SU-DHL-6 (cell line): ENCODE measurements around the gene GGNBP2.

ENCODE experiments used
- H2AFZ ChIP-seq: fragments of 200-600 bp; sonication (generic); 2 replicates; pipeline ENCODE4 v1.6.1; 2014; ENCODE audit warnings: low read depth, mild to moderate bottlenecking, moderate library complexity, mixed read lengths, antibody characterized with exemption, low read length; ENCODE audit not compliant: severe bottlenecking
- H3F3A ChIP-seq: fragments of 200-600 bp; shearing (Covaris generic); 2 replicates; pipeline ENCODE4 v1.6.0; 2016; ENCODE audit warnings: antibody characterized with exemption, mild to moderate bottlenecking; ENCODE audit not compliant: insufficient read depth
- H3K27ac ChIP-seq: fragments of 200-600 bp; sonication (generic); 2 replicates; pipeline ENCODE4 v1.5.1; 2016; ENCODE audit warnings: low read depth, mild to moderate bottlenecking, low read length, moderate library complexity, mixed read lengths
- H3K27me3 ChIP-seq: fragments of 200-600 bp; sonication (generic), shearing (Covaris generic); 2 replicates; pipeline ENCODE4 v1.6.0; 2014; ENCODE audit warnings: mild to moderate bottlenecking, low read length
- H3K36me3 ChIP-seq: fragments of 200-600 bp; sonication (generic); 2 replicates; pipeline ENCODE4 v1.6.1; 2014; ENCODE audit warnings: mild to moderate bottlenecking, low read length, mixed read lengths
- H3K4me2 ChIP-seq: fragments of 300-600, 200-600 bp; shearing (Covaris generic), sonication (generic); 2 replicates; pipeline ENCODE4 v1.6.0; 2014; ENCODE audit warnings: low read length, low read depth, mild to moderate bottlenecking; ENCODE audit not compliant: poor library complexity, severe bottlenecking
- H3K4me3 ChIP-seq: fragments of 200-600 bp; sonication (generic); 2 replicates; pipeline ENCODE4 v1.5.1; 2014; ENCODE audit warnings: antibody characterized with exemption, low read length, mild to moderate bottlenecking, mixed read lengths; ENCODE audit not compliant: insufficient read depth, poor library complexity, severe bottlenecking
- H3K79me2 ChIP-seq: fragments of 200-600 bp; sonication (generic); 2 replicates; pipeline ENCODE4 v1.6.1; 2014; ENCODE audit warnings: mild to moderate bottlenecking, low read length, moderate library complexity; ENCODE audit not compliant: insufficient read depth
- H3K9ac ChIP-seq: fragments of 200-600 bp; sonication (generic); 2 replicates; pipeline ENCODE4 v1.7.0; 2014; ENCODE audit warnings: mild to moderate bottlenecking, low read length
- H3K9me2 ChIP-seq: fragments of 200-600 bp; sonication (generic); replicated peaks from 2 replicates; pipeline ENCODE4 v1.6.1; 2014; ENCODE audit warnings: low read length; ENCODE audit not compliant: insufficient read depth
- H3K9me3 ChIP-seq: fragments of 200-600 bp; sonication (generic); 2 replicates; pipeline ENCODE4 v1.6.1; 2014; ENCODE audit warnings: low read length, mixed read lengths; ENCODE audit not compliant: insufficient read depth
- H4K20me1 ChIP-seq: fragments of 200-600 bp; sonication (generic); 2 replicates; pipeline ENCODE4 v1.6.1; 2014; ENCODE audit warnings: low read depth, mild to moderate bottlenecking, antibody characterized with exemption, low read length, moderate library complexity, mixed read lengths
- EZH2phosphoT487 ChIP-seq: fragments of 200-600 bp; sonication (generic), shearing (Covaris generic); conservative IDR thresholded peaks from 2 replicates; pipeline ENCODE4 v1.6.1; 2018; ENCODE audit warnings: mild to moderate bottlenecking, antibody characterized with exemption, low read length, moderate library complexity, mixed read lengths
- TF ChIP-seq, protein P1 (sequence below): fragments of 200-600 bp; sonication (generic); IDR thresholded peaks from one replicate; pipeline ENCODE4 v1.5.1; 2017; ENCODE audit warnings: antibody characterized with exemption, mild to moderate bottlenecking, low read length, moderate library complexity; ENCODE audit not compliant: insufficient read depth, poor library complexity, severe bottlenecking

The GGNBP2 gene

DNA sequence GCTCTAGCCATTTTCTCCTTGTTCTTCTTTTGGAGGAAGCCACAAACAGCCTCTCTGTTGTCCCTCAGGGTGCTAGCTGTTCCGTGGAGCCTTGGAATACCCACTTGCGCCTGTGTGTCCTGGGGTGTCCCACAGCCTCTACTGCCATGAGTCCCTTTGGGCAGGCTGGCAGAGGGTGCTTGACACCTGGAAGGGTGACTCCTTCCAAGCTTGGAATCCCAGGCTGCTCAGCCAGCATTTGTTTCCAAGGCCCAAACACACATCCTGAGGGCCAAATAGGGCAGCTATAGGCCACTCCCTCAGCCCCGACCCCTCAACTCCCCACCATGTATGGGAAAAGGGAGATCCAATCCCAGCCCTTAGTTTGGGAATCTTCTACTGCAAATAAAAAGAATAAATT is 43.4 kb upstream of the GGNBP2 start:
- no peaks in the 10 kb centered on the region for H4K20me1 ChIP-seq
- no peak overlapping the region for H2AFZ ChIP-seq
- H3K79me2 ChIP-seq: no peaks in the 10 kb centered on the region
- H3F3A ChIP-seq: no peaks in the 10 kb centered on the region
- H3K9me3 ChIP-seq: no peaks in the 10 kb centered on the region
- no peaks in the 10 kb centered on the region for H3K9me2 ChIP-seq
- TF ChIP-seq EZH2phosphoT487: no peak
- TF ChIP-seq, protein P1, sequence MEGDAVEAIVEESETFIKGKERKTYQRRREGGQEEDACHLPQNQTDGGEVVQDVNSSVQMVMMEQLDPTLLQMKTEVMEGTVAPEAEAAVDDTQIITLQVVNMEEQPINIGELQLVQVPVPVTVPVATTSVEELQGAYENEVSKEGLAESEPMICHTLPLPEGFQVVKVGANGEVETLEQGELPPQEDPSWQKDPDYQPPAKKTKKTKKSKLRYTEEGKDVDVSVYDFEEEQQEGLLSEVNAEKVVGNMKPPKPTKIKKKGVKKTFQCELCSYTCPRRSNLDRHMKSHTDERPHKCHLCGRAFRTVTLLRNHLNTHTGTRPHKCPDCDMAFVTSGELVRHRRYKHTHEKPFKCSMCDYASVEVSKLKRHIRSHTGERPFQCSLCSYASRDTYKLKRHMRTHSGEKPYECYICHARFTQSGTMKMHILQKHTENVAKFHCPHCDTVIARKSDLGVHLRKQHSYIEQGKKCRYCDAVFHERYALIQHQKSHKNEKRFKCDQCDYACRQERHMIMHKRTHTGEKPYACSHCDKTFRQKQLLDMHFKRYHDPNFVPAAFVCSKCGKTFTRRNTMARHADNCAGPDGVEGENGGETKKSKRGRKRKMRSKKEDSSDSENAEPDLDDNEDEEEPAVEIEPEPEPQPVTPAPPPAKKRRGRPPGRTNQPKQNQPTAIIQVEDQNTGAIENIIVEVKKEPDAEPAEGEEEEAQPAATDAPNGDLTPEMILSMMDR: no peak
- H3K27ac ChIP-seq: no peak overlapping the region
- no peaks in the 10 kb centered on the region for H3K27me3 ChIP-seq
- H3K4me2 ChIP-seq: no peak overlapping the region
- H3K9ac ChIP-seq: no peak overlapping the region
- no peak overlapping the region for H3K4me3 ChIP-seq
- H3K36me3 ChIP-seq: no peaks in the 10 kb centered on the region

GRCh38 chr17:36501963-36502362 is 42.8 kb upstream of the GGNBP2 start:
- TF ChIP-seq, protein P1: no peak
- no peak for TF ChIP-seq EZH2phosphoT487
- no peaks in the 10 kb centered on the region for H3K9me3 ChIP-seq
- H3K4me3 ChIP-seq: no peak overlapping the region
- no peaks in the 10 kb centered on the region for H3K79me2 ChIP-seq
- no peaks in the 10 kb centered on the region for H4K20me1 ChIP-seq
- H3K4me2 ChIP-seq: no peak overlapping the region
- H3K27me3 ChIP-seq: no peaks in the 10 kb centered on the region
- H3K9ac ChIP-seq: no peak overlapping the region
- H2AFZ ChIP-seq: no peak overlapping the region
- H3K9me2 ChIP-seq: no peaks in the 10 kb centered on the region
- no peaks in the 10 kb centered on the region for H3K36me3 ChIP-seq
- H3K27ac ChIP-seq: no peak overlapping the region
- no peaks in the 10 kb centered on the region for H3F3A ChIP-seq

DNA sequence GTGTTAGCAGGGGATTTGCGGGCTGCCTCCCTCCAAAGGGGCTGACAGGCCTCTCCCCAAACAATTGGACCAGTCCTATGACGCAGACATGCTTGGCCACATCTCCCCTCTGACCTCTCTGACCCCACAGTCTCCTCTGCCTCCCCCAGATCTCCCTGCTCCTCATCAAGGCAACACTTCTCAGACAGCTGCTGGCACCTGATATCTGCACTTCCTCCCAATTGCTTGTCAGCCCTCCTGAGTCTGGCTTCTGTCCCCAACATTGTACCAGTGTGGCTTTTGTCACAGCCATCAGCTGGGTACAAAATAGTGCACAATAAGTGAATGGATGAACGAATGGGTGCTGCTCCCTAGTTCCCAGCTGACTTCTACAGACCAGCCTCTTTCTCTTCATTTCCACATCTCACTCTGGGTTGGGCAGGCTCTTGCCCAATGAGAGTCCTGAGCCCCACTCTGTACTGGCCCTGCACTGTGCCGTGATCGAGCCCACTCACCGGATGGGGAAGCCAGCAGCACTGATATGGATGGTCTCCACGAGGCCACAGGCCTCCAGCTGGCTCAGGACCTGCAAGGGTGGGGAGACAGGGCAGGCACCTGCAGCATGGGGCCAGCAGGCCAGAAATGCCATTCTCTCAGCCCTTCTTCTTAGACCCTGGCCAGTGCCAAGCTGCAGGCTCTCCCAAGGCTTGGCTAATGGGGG is 41.1 kb upstream of the GGNBP2 start:
- Histone ChIP-seq H3K79me2 (no peaks in the 10 kb centered on the region), H3K9me3 (no peaks in the 10 kb centered on the region), H3K4me2 (no peak overlapping the region), H4K20me1 (no peaks in the 10 kb centered on the region), H2AFZ (no peak overlapping the region), H3K4me3 (no peak overlapping the region), H3K9me2 (no peaks in the 10 kb centered on the region), H3K27me3 (no peaks in the 10 kb centered on the region), H3K27ac (no peak overlapping the region), H3F3A (no peaks in the 10 kb centered on the region), H3K36me3 (no peaks in the 10 kb centered on the region), H3K9ac (no peak overlapping the region)
- TF ChIP-seq, protein P1: no peak
- no peak for TF ChIP-seq EZH2phosphoT487
